GM12878 (cell line): ENCODE measurements around the gene PPIC. TPM values are rescaled to one million over a fixed set of nuclear protein-coding genes. Genes with fewer than 3 reads are reported as not detected.

Source experiments
- CBX5 ChIP-seq: sonication (generic); IDR thresholded peaks from 2 replicates; pipeline ENCODE4 v1.6.1; 2016; ENCODE audit warnings: low read depth, moderate library complexity, mild to moderate bottlenecking, inconsistent platforms
- CHD1 ChIP-seq: IDR thresholded peaks from 2 replicates; pipeline ENCODE4 v1.6.1; 2012; ENCODE audit warnings: low read depth, low read length, improper control_type of control experiment
- EGR1 ChIP-seq, 2 experiments: IDR thresholded peaks; 1 replicate in 1 of 2; 2 replicates in 1 of 2; pipeline ENCODE4 v1.6.1; 2011 to 2012; ENCODE audit warnings: low read depth in 2 of 2, low read length in 2 of 2, borderline replicate concordance in 1 of 2, mild to moderate bottlenecking in 1 of 2, moderate library complexity in 1 of 2
- HDAC6 ChIP-seq: fragments of 200-600 bp; sonication (generic); IDR thresholded peaks from one replicate; pipeline ENCODE4 v1.8.0; 2017; ENCODE audit warnings: antibody characterized with exemption; ENCODE audit not compliant: unreplicated experiment
- IKZF1 ChIP-seq: fragments of 450-650 bp; conservative IDR thresholded peaks from 2 replicates; pipeline ENCODE4 v1.6.1; 2017; ENCODE audit warnings: antibody characterized with exemption, mild to moderate bottlenecking
- JUND ChIP-seq: IDR thresholded peaks from 2 replicates; pipeline ENCODE4 v1.6.1; 2012; ENCODE audit warnings: low read depth, mild to moderate bottlenecking, low read length, improper control_type of control experiment, moderate library complexity
- MEF2A ChIP-seq: IDR thresholded peaks from 2 replicates; pipeline ENCODE4 v1.6.1; 2011; ENCODE audit warnings: low read depth, mild to moderate bottlenecking, low read length, moderate library complexity; ENCODE audit not compliant: insufficient read depth
- MYB ChIP-seq: fragments of 150-350 bp; IDR thresholded peaks from 2 replicates; pipeline ENCODE4 v1.6.1; 2014; ENCODE audit warnings: mild to moderate bottlenecking, low read depth, low read length, borderline replicate concordance
- NKRF ChIP-seq: fragments of 450-650 bp; conservative IDR thresholded peaks from 2 replicates; pipeline ENCODE4 v1.6.1; 2017; ENCODE audit warnings: mild to moderate bottlenecking, moderate library complexity
- NRF1 ChIP-seq: conservative IDR thresholded peaks from 2 replicates; pipeline ENCODE4 v1.6.1; 2011; ENCODE audit warnings: mild to moderate bottlenecking, low read depth, low read length, improper control_type of control experiment
- PML ChIP-seq: IDR thresholded peaks from 2 replicates; pipeline ENCODE4 v1.6.1; 2012; ENCODE audit warnings: low read length, inconsistent platforms
- POU2F2 ChIP-seq: IDR thresholded peaks from 3 replicates; pipeline ENCODE4 v1.6.1; 2011; ENCODE audit warnings: low read depth, mild to moderate bottlenecking, low read length, borderline replicate concordance
- RB1 ChIP-seq: fragments of 450-650 bp; formaldehyde crosslinking; IDR thresholded peaks from 2 replicates; pipeline ENCODE4 v1.6.1; 2017; ENCODE audit warnings: mild to moderate bottlenecking, borderline replicate concordance
- SP1 ChIP-seq: IDR thresholded peaks from one replicate; pipeline ENCODE4 v1.6.1; 2011; ENCODE audit warnings: low read depth, low read length
- SREBF1 ChIP-seq: IDR thresholded peaks from 2 replicates; pipeline ENCODE4 v1.6.1; 2012; ENCODE audit warnings: mild to moderate bottlenecking, low read length
- SRF ChIP-seq, 2 experiments: IDR thresholded peaks; 2 replicates each; pipeline ENCODE4 v1.6.1; 2011; ENCODE audit warnings: low read depth in 2 of 2, low read length in 2 of 2, mild to moderate bottlenecking in 1 of 2, moderate library complexity in 1 of 2
- TCF12 ChIP-seq: IDR thresholded peaks from 2 replicates; pipeline ENCODE4 v1.6.1; 2011; ENCODE audit warnings: low read depth, mild to moderate bottlenecking, low read length
- ZBED1 ChIP-seq: IDR thresholded peaks from 2 replicates; pipeline ENCODE4 v1.6.1; 2016; ENCODE audit warnings: borderline replicate concordance
- ZNF384 ChIP-seq: IDR thresholded peaks from 2 replicates; pipeline ENCODE4 v1.6.1; 2012; ENCODE audit warnings: low read depth, mild to moderate bottlenecking, low read length, improper control_type of control experiment, borderline replicate concordance
- polyA plus RNA-seq, 11 experiments: library from polyadenylated mRNA; depleted of rRNA in 4 of 11; unstranded in 6 of 11; stranded (reverse) in 5 of 11; fragments of >200 nt; fragmentation: Nextera tagmentation in 4 of 11; fragmentation: Illumina TruSeq in 1 of 11; extraction: Ambion mirVana in 4 of 11; extraction: Trizol in 1 of 11; gene quantifications; 1 replicate in 1 of 11; 2 replicates in 10 of 11; pipeline versions ENCODE4 v1.2.1 to v1.2.3, GENCODE V29; 2011 to 2016; ENCODE audit warnings: inconsistent platforms in 2 of 11, missing spikeins in 2 of 11, low read depth in 1 of 11
- total RNA-seq, 4 experiments: library from RNA; depleted of rRNA in 3 of 4; stranded (reverse); fragments of >200 nt in 3 of 4; fragmentation: Illumina TruSeq in 1 of 4; extraction: Trizol in 1 of 4; gene quantifications; 2 replicates each; pipeline versions ENCODE4 v1.2.1 to v1.2.3, GENCODE V29; 2013 to 2021
- TF ChIP-seq, protein P1 (sequence below): fragments of 450-650 bp; IDR thresholded peaks from 2 replicates; pipeline ENCODE4 v1.6.1; 2016; ENCODE audit warnings: mild to moderate bottlenecking, moderate library complexity, borderline replicate concordance
- TF ChIP-seq, protein P2 (sequence below): fragments of 450-650 bp; IDR thresholded peaks from 2 replicates; pipeline ENCODE4 v1.6.1; 2017; ENCODE audit warnings: borderline replicate concordance
- TF ChIP-seq, protein P3 (sequence below): fragments of 450-650 bp; IDR thresholded peaks from 2 replicates; pipeline ENCODE4 v1.6.1; 2016; ENCODE audit warnings: mild to moderate bottlenecking

PPIC gene
- total and polyA plus RNA-seq, 10 of the 15 experiments (the other 5 are each of a cell fraction or from before 2014, with no cell fraction given): 0.12 to 0.21 TPM; not detected in 8

GRCh38 chr5:122985954-122986721, 50.4 kb downstream of the PPIC start (continued):
- no peak for TF ChIP-seq ZBED1
- TF ChIP-seq HDAC6: no peak
- TF ChIP-seq MEF2A: no peak
- no peak for TF ChIP-seq SREBF1
- TF ChIP-seq IKZF1: no peak
- TF ChIP-seq PML: no peak
- TF ChIP-seq, protein P1, sequence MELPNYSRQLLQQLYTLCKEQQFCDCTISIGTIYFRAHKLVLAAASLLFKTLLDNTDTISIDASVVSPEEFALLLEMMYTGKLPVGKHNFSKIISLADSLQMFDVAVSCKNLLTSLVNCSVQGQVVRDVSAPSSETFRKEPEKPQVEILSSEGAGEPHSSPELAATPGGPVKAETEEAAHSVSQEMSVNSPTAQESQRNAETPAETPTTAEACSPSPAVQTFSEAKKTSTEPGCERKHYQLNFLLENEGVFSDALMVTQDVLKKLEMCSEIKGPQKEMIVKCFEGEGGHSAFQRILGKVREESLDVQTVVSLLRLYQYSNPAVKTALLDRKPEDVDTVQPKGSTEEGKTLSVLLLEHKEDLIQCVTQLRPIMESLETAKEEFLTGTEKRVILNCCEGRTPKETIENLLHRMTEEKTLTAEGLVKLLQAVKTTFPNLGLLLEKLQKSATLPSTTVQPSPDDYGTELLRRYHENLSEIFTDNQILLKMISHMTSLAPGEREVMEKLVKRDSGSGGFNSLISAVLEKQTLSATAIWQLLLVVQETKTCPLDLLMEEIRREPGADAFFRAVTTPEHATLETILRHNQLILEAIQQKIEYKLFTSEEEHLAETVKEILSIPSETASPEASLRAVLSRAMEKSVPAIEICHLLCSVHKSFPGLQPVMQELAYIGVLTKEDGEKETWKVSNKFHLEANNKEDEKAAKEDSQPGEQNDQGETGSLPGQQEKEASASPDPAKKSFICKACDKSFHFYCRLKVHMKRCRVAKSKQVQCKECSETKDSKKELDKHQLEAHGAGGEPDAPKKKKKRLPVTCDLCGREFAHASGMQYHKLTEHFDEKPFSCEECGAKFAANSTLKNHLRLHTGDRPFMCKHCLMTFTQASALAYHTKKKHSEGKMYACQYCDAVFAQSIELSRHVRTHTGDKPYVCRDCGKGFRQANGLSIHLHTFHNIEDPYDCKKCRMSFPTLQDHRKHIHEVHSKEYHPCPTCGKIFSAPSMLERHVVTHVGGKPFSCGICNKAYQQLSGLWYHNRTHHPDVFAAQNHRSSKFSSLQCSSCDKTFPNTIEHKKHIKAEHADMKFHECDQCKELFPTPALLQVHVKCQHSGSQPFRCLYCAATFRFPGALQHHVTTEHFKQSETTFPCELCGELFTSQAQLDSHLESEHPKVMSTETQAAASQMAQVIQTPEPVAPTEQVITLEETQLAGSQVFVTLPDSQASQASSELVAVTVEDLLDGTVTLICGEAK: no peak
- no peak for TF ChIP-seq POU2F2
- no peak for TF ChIP-seq ZNF384
- no peak for TF ChIP-seq NKRF
- TF ChIP-seq SP1: no peak
- no peak for TF ChIP-seq NRF1
- TF ChIP-seq, protein P2, sequence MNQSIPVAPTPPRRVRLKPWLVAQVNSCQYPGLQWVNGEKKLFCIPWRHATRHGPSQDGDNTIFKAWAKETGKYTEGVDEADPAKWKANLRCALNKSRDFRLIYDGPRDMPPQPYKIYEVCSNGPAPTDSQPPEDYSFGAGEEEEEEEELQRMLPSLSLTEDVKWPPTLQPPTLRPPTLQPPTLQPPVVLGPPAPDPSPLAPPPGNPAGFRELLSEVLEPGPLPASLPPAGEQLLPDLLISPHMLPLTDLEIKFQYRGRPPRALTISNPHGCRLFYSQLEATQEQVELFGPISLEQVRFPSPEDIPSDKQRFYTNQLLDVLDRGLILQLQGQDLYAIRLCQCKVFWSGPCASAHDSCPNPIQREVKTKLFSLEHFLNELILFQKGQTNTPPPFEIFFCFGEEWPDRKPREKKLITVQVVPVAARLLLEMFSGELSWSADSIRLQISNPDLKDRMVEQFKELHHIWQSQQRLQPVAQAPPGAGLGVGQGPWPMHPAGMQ: no peak
- TF ChIP-seq, protein P3, sequence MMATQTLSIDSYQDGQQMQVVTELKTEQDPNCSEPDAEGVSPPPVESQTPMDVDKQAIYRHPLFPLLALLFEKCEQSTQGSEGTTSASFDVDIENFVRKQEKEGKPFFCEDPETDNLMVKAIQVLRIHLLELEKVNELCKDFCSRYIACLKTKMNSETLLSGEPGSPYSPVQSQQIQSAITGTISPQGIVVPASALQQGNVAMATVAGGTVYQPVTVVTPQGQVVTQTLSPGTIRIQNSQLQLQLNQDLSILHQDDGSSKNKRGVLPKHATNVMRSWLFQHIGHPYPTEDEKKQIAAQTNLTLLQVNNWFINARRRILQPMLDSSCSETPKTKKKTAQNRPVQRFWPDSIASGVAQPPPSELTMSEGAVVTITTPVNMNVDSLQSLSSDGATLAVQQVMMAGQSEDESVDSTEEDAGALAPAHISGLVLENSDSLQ: no peak
- TF ChIP-seq EGR1 (IDR thresholded peaks at IDR 0.05; ENCODE audit: borderline replicate concordance in 1 of 2, low read depth in 2 of 2, low read length in 2 of 2): no peak
- TF ChIP-seq SRF (IDR thresholded peaks at IDR 0.05; ENCODE audit: low read depth in 2 of 2, low read length in 2 of 2): no peak
- TF ChIP-seq CHD1: no peak
- no peak for TF ChIP-seq JUND
- TF ChIP-seq MYB: no peak
- TF ChIP-seq RB1: no peak
- TF ChIP-seq CBX5: 0 out of 2 replicates have a peak, but pooled peaks have one; percentile 53
- no peak for TF ChIP-seq TCF12
